Progenitor cell of endocrine pancreas (in vitro differentiated cells): Measurements from ENCODE around the gene CNOT3. TPM values are rescaled to one million over a fixed set of nuclear protein-coding genes. Genes with fewer than 3 reads are reported as not detected.

Source experiments
- DNase-seq: peaks from one replicate; pipeline ENCODE4 v3.0.0; 2021; ENCODE audit warnings: low spot score; ENCODE audit not compliant: unreplicated experiment
- H3K27ac Mint-ChIP-seq: 2 replicates; pipeline ENCODE4 v1.8.0; 2021; ENCODE audit warnings: mild to moderate bottlenecking, moderate library complexity, mixed read lengths
- H3K27me3 Mint-ChIP-seq: 2 replicates; pipeline ENCODE4 v1.8.0; 2021; ENCODE audit warnings: mixed read lengths
- H3K36me3 Mint-ChIP-seq: 2 replicates; pipeline ENCODE4 v1.8.0; 2022; ENCODE audit warnings: mixed read lengths; ENCODE audit not compliant: insufficient read depth
- H3K4me1 Mint-ChIP-seq: 2 replicates; pipeline ENCODE4 v1.8.0; 2021; ENCODE audit warnings: low read depth, mixed read lengths
- H3K4me3 Mint-ChIP-seq: 2 replicates; pipeline ENCODE4 v1.8.0; 2021; ENCODE audit warnings: low read depth, mild to moderate bottlenecking, moderate library complexity, mixed read lengths
- H3K9me3 Mint-ChIP-seq: 2 replicates; pipeline ENCODE4 v1.8.0; 2021; ENCODE audit warnings: low read depth, mixed read lengths
- CTCF ChIP-seq: fragments of 200-600 bp; sonication (generic); IDR thresholded peaks from one replicate; pipeline ENCODE4 v1.5.0; 2021; ENCODE audit warnings: antibody characterized with exemption, mild to moderate bottlenecking; ENCODE audit not compliant: unreplicated experiment
- total RNA-seq: library from RNA; stranded (reverse); gene quantifications from 2 replicates; pipeline ENCODE4 v1.2.1, GENCODE V29; 2021

CNOT3 gene
- total RNA-seq, 1 donor from 2014 or later = 77.3 TPM

DNA sequence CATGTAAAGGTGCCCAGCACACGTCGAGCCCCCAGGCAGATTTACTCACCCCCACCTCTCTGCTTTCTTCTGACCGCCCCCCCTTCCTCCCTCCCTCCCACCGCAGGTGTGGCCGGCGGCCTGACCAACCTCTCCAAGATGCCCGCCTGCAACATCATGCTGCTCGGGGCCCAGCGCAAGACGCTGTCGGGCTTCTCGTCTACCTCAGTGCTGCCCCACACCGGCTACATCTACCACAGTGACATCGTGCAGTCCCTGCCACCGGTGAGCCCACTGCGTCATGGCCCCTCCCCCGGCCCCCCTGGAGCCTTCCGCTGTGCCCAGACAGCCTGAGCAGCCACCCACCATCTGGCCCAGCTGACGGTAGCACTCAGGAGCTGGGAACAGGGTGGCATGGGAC lies 13.2 kb upstream of the CNOT3 start:
- TF ChIP-seq CTCF = no peak
- Mint-ChIP-seq H3K4me3 (no peak overlapping the region), H3K27me3 (no peaks in the 10 kb centered on the region), H3K4me1 (no peaks in the 10 kb centered on the region), H3K9me3 (no peaks in the 10 kb centered on the region), H3K36me3 (peaks cover 13% of the 10 kb centered on the region), H3K27ac (no peak overlapping the region)
- DNase-seq = no peak

- Mint-ChIP-seq H3K4me3 (no peak overlapping the region), H3K4me1 (no peaks in the 10 kb centered on the region), H3K9me3 (no peaks in the 10 kb centered on the region), H3K27ac (no peak overlapping the region), H3K36me3 (peaks cover 10% of the 10 kb centered on the region), H3K27me3 (no peaks in the 10 kb centered on the region)
- no peak for TF ChIP-seq CTCF
- DNase-seq = no peak
These were observed 11.8 kb upstream of the CNOT3 start for GRCh38 chr19:54125713-54126112.

GRCh38 chr19:54127688-54128440 lies 9.7 kb upstream of the CNOT3 start:
- H3K4me3 Mint-ChIP-seq = no peak overlapping the region
- no peak for TF ChIP-seq CTCF
- no peak overlapping the region for H3K27ac Mint-ChIP-seq
- no peak for DNase-seq
- H3K4me1 Mint-ChIP-seq = no peaks in the 10 kb centered on the region
- peaks cover 7% of the 10 kb centered on the region for H3K36me3 Mint-ChIP-seq
- H3K27me3 Mint-ChIP-seq = no peaks in the 10 kb centered on the region
- no peaks in the 10 kb centered on the region for H3K9me3 Mint-ChIP-seq

GRCh38 chr19:54128441-54128725 lies 9.2 kb upstream of the CNOT3 start:
- Mint-ChIP-seq H3K4me3 (no peak overlapping the region), H3K36me3 (peaks cover 6% of the 10 kb centered on the region), H3K9me3 (no peaks in the 10 kb centered on the region), H3K4me1 (no peaks in the 10 kb centered on the region), H3K27me3 (no peaks in the 10 kb centered on the region), H3K27ac (no peak overlapping the region)
- TF ChIP-seq CTCF = no peak
- DNase-seq = no peak

DNA sequence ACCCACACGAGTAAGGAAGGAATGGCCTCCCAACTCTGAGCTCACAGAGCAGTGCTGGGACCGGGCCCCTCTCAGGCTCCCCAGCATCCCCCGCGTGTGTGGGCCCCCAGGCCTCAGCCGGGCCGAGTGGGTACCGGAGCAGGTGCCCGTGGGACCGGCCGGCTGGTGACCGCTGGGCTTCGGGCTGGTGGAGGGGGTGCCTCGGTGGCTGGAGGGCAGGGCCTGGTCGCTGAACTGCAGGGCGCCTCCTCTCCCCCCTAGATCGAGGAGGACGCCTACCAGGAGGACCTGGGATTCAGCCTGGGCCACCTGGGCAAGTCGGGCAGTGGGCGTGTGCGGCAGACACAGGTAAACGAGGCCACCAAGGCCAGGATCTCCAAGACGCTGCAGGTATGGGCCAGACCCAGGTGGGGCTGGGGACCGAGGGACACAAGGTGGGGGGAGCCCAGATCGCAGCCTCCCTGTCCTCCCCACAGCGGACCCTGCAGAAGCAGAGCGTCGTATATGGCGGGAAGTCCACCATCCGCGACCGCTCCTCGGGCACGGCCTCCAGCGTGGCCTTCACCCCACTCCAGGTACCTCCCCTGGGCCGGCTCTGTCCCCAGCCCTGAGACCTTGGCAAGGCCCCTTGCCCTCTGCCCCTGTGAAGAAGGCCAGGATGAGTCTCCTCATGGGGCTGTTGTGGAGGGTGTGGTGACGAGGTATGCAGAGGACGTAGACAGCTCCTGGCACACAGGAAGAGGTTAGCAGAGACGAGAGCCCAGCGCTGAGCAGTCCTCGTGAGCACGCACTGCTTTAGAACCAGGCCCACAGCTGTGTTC lies 8.6 kb upstream of the CNOT3 start:
- no peak for DNase-seq
- TF ChIP-seq CTCF = no peak
- Mint-ChIP-seq H3K9me3 (no peaks in the 10 kb centered on the region), H3K4me1 (no peaks in the 10 kb centered on the region), H3K27me3 (no peaks in the 10 kb centered on the region), H3K27ac (no peak overlapping the region), H3K4me3 (no peak overlapping the region), H3K36me3 (peaks cover 5% of the 10 kb centered on the region)
